ENCODE measurements around the gene HYAL3.
A peak's percentile ranks its signal among the peaks of the same experiment; 100 is the strongest.

The HYAL3 gene

DNA sequence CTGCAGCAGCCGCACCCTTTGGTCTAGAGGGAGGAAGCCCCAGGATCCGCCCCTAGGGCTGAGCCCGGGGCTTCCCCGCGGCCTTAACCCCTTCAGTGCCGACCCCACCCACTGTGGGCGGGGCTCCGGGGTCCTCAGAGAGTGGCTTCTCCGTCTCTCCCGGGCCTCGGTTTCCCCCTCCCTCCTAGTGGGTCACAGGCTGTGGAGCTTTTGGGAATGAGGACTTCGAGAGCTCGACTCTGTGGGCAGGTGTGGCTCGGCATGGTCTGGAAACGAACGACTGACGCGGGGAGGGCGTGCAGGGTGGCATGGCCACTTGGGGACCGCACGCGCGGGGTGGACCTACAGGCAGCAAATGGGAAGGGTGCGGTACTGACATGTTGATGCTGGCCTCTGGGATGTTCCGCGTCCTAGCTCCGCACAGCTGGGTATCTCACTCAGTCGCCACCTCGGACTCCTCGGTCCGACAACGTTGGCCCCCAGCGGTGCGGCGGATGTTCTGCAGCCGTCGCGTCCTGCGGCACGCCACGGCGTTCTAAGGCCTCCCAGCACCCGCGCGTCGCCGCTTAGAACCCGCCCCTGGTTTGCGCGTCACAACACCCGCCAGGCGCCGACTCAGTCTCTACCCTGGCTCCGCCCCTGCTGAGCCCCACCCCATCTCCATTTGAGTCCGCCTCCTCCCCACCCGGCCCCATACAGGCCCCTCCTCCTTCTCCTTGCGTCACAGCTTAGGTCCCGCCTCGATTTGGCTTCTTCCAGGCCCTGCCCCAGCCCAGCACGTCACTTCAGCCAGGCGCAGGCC lies at the start of gene HYAL3, which contains the start of gene NAA80:
HYAL3 (minus strand) TSS at position 570 of the 802 bp plus-strand sequence. CDS start 3,803 bp downstream, outside the sequence.
NAA80 (minus strand) TSS at position 570 of the 802 bp plus-strand sequence. CDS start 1,942 bp downstream, outside the sequence.
- DNase-seq, result peak; percentile 100

- DNase-seq, result peak; percentile 77
Observed at GRCh38 chr3:50347187-50347813, 48.1 kb upstream of the HYAL3 start.

- peak; percentile 85 for DNase-seq
Observed at GRCh38 chr3:50345586-50346234, 46.5 kb upstream of the HYAL3 start, which contains the start of gene ZMYND10. Gene ZMYND10 (minus strand): TSS chr3:50345732. CDS start chr3:50345579, 153 bp downstream.

- DNase-seq, result no peak
Observed at GRCh38 chr3:50345008-50345407, 45.8 kb upstream of the HYAL3 start.

- no peak for DNase-seq
Observed at GRCh38 chr3:50342813-50343633, 43.8 kb upstream of the HYAL3 start.

DNA sequence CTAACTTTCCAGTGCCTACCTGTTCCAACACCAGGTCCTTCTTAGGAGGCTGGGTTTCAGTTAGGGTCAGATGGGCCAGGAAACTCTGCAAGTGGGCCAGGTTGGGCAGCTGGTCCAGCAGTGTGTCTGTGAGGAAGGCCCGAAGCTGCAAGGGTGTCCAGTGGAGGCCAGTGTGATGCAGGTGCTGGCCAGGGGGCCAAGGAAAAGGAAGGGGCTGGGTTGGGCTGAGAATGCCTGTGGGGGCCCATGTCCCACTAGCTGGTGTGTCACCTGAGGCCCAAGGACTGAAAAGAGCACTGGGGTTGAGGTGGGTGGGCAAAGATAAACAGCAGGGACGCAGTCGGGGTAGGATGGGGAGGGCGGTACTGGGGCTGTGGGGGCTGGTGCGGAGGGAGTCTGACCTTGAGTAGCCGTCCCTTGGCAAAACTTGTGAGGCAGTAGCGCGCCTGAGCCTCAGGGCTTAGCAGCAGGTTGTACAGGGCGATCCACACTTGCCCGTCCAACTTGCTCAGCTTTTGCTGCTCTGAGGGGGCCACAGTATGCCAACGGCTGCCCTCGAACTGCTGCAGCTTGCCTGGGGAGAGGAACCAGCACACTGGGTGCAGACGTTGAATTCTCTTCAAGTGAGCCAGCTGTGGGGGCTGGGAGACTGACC lies 42.9 kb upstream of the HYAL3 start:
- DNase-seq, result no peak

DNA sequence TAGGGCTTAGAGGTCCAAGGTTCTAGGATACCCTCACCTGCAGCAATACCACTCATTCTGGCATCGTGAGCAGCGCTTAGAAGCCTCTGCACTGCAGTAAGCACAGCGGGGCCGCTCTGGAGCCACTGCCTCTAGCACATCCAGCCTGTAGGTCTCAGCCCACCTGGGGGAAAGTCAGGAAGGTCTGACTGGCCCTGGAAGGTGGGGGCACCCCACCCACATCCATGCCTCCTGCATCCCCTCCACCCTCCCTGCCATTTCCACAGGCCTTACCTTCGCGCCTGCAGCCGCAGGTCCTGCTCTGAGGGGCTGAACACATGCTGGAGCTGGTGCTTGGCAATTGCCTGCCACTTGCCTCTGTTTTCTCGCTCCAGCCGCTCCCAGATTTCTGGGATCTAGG lies 42.3 kb upstream of the HYAL3 start:
- no peak for DNase-seq

DNA sequence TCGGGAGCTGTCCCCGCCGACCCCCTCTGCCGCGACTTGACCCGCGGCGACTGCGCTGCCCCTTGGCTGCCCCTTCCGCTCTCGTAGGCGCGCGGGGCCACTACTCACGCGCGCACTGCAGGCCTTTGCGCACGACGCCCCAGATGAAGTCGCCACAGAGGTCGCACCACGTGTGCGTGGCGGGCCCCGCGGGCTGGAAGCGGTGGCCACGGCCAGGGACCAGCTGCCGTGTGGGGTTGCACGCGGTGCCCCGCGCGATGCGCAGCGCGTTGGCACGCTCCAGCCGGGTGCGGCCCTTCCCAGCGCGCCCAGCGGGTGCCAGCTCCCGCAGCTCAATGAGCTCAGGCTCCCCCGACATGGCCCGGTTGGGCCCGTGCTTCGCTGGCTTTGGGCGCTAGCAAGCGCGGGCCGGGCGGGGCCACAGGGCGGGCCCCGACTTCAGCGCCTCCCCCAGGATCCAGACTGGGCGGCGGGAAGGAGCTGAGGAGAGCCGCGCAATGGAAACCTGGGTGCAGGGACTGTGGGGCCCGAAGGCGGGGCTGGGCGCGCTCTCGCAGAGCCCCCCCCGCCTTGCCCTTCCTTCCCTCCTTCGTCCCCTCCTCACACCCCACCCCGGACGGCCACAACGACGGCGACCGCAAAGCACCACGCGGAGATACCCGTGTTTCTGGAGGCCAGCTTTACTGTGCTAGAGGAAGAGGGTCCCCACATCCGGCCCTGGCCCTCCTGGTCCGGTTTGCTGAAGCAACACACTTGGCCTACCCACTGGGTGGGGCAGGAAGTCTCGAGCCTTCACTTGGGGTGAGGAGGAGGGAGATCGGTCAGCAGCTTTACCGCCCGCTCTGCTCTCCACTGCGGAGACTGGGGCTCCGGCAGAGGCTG lies 41.5 kb upstream of the HYAL3 start, which contains the start of gene RASSF1:
RASSF1 (minus strand) TSS at position 389 of the 882 bp plus-strand sequence; CDS start at position 358, 31 bp downstream.
- DNase-seq, result peak; percentile 67

DNA sequence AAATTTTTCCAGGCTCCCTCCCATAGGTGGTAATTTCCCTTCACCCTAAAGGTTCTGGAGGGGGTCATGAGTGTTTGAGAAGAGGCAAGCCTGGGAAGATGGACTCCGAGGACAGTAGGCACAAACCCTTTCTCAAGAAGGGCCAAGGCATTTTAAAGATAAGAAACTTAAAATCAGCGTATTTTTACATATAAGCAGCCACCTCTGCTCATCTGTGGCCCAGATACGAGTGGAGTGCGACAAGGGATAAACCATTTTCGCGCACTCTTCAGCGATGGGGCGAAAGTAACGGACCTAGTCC lies 40.9 kb upstream of the HYAL3 start:
- no peak for DNase-seq

- no peak for DNase-seq
Observed at GRCh38 chr3:50339485-50340146, 40.4 kb upstream of the HYAL3 start.

- peak; percentile 49 for DNase-seq
Observed at GRCh38 chr3:50338965-50339364, 39.8 kb upstream of the HYAL3 start.

DNA sequence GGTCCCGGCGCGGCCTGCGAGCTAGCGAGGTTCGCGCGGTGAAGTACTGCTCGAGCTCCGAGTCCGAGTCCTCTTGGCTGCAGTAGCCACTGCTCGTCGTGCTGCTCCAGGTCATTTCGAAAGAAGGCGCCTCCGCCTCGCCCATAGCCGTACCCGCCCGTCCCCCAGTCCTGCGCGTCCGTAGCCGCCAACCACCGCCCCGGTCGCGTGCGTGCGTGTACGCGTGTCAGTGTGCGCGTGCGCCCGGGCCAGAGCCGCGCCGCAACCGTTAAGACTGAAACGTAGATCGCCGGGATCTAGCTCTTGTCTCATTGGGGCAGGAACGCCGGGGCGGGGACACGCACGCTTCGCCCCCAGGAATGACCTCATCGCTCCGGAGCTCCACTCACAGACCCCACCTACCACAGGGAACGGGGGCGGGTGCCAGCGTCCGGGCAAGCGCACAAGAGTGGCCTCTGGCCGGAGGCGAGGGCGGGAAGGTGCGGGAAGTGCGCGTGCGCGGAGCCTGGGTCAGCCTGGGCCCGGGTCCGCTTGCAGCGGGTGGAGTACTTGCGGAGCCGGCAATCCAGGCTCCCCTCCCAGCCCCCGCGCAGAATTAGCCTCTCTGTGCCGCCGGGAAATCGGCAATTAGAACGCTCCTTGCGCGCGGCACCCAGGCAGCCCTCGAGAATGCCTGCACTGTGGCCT lies 38.1 kb upstream of the HYAL3 start:
- peak; percentile 100 for DNase-seq

DNA sequence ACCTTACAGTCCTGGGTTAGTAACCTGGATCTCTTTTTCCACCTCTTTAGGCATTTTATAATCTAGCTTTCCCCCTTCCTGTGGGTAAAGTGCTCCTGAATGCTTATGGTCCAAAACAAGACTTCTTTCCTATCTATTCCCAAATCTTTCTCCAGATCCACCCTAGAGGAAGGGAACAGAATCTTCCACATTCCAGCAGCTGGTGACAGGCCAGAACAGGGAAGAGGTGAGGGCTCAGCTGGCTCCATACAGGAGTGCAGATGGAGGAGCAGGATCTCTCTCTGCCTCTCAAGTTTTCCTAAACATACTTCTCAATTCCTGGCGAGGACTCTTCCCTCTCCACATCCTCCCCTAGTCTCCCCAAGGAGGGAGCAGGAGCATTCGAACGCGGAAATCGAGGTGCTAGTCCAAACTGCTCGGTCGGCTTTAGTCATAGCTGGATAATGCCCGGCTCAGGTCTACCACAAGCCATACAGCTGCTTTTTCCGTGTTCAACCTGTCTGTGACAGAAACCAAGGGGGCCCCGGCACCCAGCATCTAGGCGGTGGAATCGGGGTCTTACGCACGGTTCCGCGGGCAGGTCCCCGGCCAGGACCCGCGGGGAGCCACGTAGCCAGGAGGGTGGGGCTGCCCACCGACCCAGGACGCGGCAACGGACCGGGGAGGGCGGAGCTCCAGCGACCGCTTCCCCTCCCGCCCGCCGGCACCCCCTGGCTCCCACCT lies 37.4 kb upstream of the HYAL3 start:
- no peak for DNase-seq

DNA sequence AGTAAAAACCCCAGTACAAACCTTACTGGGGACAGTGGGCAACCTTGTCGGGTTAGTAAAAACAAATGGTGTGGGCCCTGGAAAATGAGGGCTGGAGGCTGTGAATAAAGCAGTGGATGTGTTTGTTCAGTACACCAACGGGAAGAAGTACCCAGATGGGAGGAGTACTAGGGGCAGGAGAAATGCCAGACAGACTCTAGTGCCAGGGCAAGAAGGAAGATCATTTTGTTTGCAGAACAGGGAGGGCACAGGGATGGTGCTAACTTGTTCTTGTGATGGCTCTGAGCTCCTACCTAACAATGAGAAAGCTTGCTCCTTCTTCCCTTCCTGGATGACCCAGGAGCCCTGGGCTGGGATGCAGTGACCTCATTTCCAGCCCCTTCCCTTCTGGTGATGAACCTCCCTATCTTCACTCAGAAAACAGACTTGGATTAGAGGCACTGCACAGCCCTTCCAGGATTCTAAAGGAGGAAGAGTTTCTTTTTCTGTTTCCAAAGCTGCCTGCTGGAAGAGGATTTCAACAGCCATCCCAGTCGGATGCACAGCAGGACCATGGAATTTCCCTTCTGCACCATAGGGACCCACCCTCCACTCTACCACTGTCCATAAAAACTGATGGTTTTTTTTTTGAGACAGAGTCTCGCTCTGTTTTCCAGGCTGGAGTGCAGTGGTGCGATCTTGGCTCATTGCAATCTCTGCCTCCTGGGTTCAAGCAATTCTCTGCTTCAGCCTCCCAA lies 35.3 kb upstream of the HYAL3 start:
- no peak for DNase-seq

- DNase-seq, result no peak
Observed at GRCh38 chr3:50333744-50334328, 34.6 kb upstream of the HYAL3 start.

DNA sequence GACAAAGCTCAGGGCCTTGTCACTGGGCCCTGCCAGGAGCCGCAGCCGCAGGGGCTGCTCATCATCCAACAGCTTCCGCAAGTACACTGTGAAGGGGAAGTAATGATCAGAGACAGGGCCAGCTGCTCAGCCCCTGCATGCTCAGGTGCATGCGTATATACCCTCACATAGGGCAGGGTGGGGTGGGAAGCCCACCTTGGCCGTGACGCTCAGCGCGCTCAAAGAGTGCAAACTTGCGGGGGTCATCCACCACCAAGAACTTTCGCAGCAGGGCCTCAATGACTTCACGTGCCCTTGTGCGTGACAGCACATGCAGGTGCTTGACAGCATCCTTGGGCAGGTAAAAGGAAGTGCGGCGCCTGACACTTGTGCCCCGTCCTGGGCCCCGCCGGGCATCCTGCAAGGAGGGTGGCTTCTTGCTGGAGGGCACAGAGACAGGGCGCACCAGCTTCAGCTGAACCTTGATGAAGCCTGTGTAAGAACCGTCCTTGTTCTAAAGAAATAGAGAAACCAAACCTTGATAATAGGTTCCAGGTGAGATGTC lies 32.2 kb upstream of the HYAL3 start:
- no peak for DNase-seq

DNA sequence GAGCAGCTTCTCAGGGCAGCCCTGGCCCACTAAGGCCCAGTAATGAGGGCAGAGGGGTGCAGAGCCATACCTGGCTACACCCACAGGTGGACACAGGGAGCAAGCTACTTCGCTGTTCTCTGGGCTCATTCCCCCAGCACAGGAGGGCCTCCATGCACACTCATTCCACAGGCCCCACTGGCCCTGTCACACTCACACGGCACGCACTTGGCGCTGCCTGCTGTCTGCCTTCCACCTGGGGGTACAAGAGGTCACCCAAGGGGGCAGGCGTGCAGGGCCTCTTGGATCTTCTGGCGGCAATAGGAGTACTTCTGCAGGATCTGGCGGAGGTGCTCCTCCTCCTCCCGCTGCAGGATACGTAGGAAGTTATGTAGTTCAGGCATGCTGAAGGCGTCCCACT lies 31.1 kb upstream of the HYAL3 start:
- DNase-seq, result no peak

Measured in suppressor macrophage treated with lipopolysaccharide for 4 hours (primary cell).